Non-pigmented ciliary epithelial cell (primary cell): ENCODE data around the gene CRY2.
A peak's percentile ranks its signal among the peaks of the same experiment; 100 is the strongest.
"Not testable (repeated sequence)": the region's sequence is repeated elsewhere in the genome, so short reads cannot be mapped to it uniquely, and the experiment has no call there.

Experiments
- DNase-seq: peaks from one replicate; pipeline ENCODE4 v3.0.0-alpha.2; 2010; ENCODE audit warnings: low read depth

Gene CRY2

DNA sequence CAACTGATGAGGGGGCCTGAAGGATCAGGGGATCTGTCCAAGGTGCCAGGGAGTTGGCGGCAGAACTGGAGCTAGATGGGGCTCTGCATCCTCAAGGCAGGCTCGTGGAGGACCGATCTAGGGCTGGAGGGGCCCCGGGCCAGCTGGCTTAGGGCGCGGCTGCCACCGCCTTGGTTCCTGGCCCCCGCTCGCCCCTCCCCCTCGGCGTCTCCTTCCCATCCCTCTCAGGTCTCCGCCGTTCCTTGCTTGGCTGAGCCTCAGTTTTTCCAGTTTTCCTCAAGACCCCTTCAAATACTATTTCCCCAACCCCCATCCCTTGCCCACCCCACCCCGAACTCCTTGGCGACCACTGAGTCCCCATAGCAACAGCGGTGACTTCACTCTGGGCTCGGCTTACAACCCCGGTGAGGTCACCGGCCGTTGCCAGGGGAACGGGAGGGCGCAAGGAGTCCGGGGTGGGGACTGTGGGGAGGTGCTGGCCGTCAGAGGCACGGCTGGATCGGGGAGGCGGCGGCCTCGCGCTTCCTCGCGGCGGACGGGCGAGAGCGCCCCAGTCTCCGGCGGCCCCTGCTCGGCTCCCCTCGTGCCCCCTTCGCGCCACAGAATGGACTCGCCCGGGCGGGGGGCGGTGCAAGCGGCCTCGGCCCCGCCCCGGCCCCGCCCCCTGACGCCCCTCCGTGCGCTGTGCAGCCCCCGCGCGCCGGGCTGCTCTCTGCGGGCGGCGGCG, 52.3 kb downstream of the CRY2 start:
- peak; percentile 38 for DNase-seq

DNA sequence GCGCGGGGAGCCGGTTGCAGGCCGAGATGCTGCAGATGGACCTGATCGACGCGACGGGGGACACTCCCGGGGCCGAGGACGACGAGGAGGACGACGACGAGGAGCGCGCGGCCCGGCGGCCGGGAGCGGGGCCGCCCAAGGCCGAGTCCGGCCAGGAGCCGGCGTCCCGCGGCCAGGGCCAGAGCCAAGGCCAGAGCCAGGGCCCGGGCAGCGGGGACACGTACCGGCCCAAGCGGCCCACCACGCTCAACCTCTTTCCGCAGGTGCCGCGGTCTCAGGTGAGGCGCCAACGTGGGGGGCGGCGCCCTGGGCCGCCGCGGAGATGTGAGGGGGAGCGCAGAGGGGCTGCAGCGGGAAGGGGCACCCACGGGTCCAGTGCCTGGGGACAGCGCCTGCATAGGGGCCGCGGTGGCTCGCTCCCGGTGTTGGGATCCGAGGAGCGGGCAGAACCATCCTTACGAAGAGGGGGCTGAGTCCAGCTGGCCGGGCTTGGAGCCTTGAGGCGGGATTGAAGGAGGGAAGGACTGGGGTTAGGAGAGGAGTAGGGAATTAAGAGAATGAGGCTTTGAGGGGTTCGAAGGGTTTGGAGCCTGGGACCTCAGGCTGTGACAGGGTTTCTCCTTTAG, 53.0 kb downstream of the CRY2 start:
- not testable (repeated sequence) for DNase-seq

DNA sequence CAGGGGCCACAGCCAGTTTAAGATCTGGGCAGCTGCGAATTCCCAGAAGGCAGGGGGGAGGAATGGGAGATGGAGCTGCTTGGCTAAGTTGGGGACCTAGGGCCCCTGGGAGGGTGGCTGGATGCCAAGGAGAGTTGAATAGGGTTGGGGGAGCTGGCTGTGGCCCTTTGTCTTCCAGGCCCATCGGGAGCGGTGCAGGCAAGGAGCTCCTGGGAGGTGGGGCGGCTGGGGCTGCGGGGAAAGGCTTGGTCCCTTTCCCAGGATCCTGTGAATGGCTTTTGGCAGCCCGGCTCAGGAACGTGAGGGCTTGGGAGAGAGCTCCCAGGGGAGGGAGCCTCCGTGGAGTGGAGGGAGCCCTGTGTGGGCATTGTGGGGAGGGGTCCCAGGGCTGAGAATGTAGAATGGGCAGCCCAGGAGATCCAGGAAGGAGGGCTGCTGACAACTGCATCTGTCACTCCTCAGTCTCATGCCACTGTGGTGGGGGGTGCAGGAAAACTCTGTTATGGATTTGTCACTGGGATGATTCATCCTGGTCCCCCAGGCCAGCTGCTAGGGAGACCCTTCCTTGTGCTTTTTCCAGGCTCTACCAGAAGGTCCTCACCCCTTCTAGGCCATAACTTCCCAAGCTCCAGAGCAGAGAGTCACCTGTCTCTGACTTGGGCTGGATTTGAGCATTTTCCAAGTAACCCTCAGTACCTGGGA, 53.8 kb downstream of the CRY2 start:
- DNase-seq: no peak

GRCh38 chr11:45901626-45902025, 54.4 kb downstream of the CRY2 start:
- no peak for DNase-seq

GRCh38 chr11:45902452-45903380, 55.4 kb downstream of the CRY2 start:
- DNase-seq: no peak

DNA sequence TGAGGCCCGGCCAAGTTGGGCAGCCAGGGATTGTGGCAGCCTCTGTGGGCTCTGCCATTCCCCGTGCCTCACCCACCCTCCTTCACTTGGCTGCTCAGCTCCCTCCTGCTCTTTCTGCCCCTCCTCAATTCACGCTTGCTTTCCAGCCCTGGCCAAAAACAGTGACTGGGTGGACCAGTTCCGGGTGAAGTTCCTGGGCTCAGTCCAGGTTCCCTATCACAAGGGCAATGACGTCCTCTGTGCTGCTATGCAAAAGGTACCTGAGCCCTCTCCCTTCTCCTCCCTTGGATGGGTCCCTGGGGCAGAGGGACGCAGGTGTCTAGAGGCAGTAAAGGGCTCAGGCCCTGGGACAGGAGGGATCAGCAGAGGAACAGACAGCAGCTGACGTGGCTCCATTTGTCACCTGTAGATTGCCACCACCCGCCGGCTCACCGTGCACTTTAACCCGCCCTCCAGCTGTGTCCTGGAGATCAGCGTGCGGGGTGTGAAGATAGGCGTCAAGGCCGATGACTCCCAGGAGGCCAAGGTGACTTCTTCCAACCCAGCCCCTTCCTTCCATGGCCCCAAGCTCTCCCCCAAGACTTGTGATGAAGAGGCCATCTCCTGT, 57.1 kb downstream of the CRY2 start:
- no peak for DNase-seq

GRCh38 chr11:45905095-45905494, 57.8 kb downstream of the CRY2 start:
- DNase-seq: no peak

- DNase-seq: not testable (repeated sequence)
Measured at GRCh38 chr11:45905576-45905975, 58.3 kb downstream of the CRY2 start.

DNA sequence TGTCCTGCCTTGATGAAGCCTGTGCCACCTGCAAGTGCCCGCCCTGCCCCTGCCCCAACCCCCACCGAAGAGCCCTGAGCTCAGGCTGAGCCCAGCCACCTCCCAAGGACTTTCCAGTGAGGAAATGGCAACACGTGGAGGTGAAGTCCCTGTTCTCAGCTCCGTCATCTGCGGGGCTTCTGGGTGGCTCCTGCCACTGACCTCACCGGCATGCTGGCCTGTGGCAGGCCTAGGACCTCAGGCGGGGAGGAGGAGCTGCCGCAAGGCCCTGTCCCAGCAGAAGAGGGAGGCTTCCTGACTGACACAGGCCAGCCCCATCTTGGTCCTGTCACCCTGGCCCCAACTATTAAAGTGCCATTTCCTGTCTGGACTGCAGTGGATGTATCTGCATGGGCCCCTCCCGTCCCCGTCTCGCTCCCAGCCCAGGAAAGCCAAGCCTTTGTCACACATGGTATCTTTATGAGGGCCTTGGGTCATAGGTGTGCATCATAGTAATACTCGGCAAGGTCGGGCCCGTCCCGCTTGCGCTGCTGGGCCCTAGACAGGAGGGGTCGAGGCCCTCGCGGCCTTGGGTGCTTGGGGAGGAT, 58.9 kb downstream of the CRY2 start:
- no peak for DNase-seq

DNA sequence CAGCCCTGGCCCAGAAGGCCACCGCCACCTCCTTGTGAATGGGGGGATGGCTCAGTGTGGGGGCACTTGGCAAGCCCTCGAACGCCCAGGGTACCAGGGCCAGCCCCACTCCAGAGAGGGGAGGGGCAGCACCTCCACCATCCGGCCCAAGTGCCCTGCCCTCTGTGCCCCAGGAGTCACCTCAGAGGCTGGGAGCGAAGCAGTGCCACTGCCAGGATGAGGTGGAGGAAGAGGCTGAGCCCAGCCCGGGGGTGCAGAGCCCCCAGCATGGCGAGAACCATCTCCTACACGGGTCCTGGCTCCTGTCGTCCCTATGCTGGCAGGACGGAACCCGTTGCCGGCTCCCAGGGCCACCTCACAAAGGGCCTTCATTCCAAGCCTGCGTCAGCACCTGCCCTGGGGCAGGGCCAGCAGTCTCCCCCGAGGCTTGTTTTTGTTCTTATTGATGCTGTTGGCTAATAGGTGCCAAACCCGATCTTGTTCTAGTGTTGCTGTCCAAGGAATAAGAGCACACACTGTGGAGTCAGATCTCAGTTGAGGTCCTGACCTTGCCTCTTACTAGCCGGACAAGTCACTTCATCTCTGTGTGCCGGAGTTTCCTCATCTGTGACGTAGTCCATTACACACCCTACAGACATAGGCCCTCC, 59.8 kb downstream of the CRY2 start, which contains the start of gene FREY1:
FREY1 (minus strand) TSS at position 307 of the 647 bp plus-strand sequence; CDS start at position 281, 26 bp downstream.
- DNase-seq: no peak

DNA sequence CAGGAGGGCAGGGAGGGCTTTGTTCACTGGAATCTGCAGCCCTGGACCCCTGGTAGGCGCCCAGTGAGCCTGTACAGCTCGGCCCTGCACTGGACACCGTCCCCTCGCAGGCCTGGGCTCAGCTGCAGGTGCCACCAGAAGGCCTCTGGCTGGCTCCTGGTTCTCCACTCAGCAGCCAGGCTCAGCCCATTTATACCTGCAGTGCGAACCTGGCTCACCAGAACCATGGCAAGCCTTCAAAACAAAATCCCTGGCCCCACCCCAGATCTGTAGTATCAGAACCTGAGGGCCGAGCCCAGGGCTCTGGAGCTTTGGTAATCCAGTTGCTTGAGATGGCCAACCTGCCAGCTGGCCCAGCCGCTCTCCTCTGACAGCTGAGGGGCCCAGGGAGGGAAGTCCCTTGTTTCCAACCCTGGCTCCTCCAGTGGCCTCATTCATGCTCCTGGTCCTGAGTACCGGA, 60.7 kb downstream of the CRY2 start:
- no peak for DNase-seq

- no peak for DNase-seq
Measured at GRCh38 chr11:45909594-45910475, 62.6 kb downstream of the CRY2 start.

GRCh38 chr11:45910623-45911022, 63.3 kb downstream of the CRY2 start:
- no peak for DNase-seq

- DNase-seq: no peak
Measured at GRCh38 chr11:45913514-45913913, 66.2 kb downstream of the CRY2 start.

- DNase-seq: no peak
Measured at GRCh38 chr11:45913942-45914635, 66.8 kb downstream of the CRY2 start.

GRCh38 chr11:45915446-45915845, 68.2 kb downstream of the CRY2 start:
- no peak for DNase-seq

DNA sequence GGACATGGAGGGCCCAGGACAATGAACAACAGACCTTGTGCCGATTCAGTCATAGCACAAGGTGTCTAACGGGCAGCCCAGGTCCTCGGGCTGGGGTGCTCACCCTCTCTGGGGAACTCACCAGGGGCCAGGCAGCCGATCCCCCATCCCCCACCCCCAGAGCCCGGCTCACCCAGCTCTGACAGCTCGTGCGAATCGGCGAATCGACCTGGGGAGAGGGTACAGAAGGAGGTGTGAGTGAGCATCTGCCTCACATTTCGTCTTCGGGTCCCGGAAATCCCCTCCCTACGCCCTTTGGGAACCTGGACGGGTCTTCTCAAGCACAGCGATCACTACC, 70.0 kb downstream of the CRY2 start:
- DNase-seq: no peak

GRCh38 chr11:45917623-45918330, 70.5 kb downstream of the CRY2 start, which contains the start of gene PEX16:
Gene PEX16, minus strand, starts transcription at chr11:45917877. Its CDS starts 66 bp downstream, at chr11:45917811.
- peak; percentile 99 for DNase-seq
